BLaER1 treated with 17β-estradiol and CSF1 and Interleukin-3, amounts not matched to agents 10 nM and 100 nM (cell line): ENCODE data around the gene NIN.

Source experiments
- H3K27ac ChIP-seq, 11 experiments: shearing (Covaris generic); formaldehyde crosslinking; 2 replicates each; pipeline ENCODE4 v1.8.1; 2022
- H3K27me3 ChIP-seq, 11 experiments: shearing (Covaris generic); formaldehyde crosslinking; 2 replicates each; pipeline ENCODE4 v1.8.1; 2022
- H3K36me3 ChIP-seq, 11 experiments: shearing (Covaris generic); formaldehyde crosslinking; 2 replicates each; pipeline ENCODE4 v1.8.1; 2022
- H3K4me1 ChIP-seq, 10 experiments: shearing (Covaris generic); formaldehyde crosslinking; 2 replicates each; pipeline ENCODE4 v1.8.1; 2022
- H3K4me2 ChIP-seq, 11 experiments: shearing (Covaris generic); formaldehyde crosslinking; 2 replicates each; pipeline ENCODE4 v1.8.1; 2022
- H3K4me3 ChIP-seq, 10 experiments: shearing (Covaris generic); formaldehyde crosslinking; 2 replicates each; pipeline ENCODE4 v1.8.1; 2022
- H3K9ac ChIP-seq, 11 experiments: shearing (Covaris generic); formaldehyde crosslinking; 2 replicates each; pipeline ENCODE4 v1.8.1; 2022
- H3K9me3 ChIP-seq, 11 experiments: shearing (Covaris generic); formaldehyde crosslinking; replicated peaks in 1 of 11; 2 replicates each; pipeline ENCODE4 v1.8.1; 2022
- H4K20me1 ChIP-seq, 11 experiments: shearing (Covaris generic); formaldehyde crosslinking; 2 replicates each; pipeline ENCODE4 v1.8.1; 2022
- Cebpa-rat ChIP-seq, 11 experiments: shearing (Covaris generic); IDR thresholded peaks; 2 replicates each; pipeline ENCODE4 v1.8.1; 2022

The NIN gene

DNA sequence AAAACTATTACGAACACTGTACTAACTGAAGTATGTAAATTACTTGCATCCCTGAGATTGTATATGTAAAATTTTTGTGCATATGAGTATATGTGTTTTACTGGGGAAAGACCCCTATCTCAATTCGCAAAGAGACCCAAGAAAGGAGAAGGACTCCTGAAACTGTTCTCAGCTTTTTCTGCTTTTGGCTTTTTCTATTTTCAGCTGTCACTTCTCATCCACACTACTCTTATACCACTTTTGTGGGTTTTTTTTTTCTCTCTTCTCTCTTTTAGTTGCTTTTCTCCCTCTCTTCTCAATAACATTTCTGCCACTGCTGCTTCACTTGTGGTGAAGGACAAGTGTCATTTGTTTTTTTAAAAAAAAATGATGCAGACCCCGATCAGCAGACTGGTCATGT, 39.8 kb downstream of the NIN start:
- Histone ChIP-seq H3K4me1 (peaks cover 72 to 100% (median 100%) of the 10 kb centered on the region in 10 experiments), H4K20me1 (peaks cover 0 to 52% (median 18%) of the 10 kb centered on the region in 11 experiments; a peak in 12 of 22 replicates), H3K27me3 (no peaks in the 10 kb centered on the region), H3K9ac (peak overlapping the region in 9 of 11 experiments; percentile 1 to 62 (median 52); a peak in 11 of 22 replicates), H3K27ac (peak overlapping the region in 10 of 11 experiments; percentile 36 to 76 (median 64); a peak in 18 of 22 replicates), H3K9me3 (no peaks in the 10 kb centered on the region), H3K4me2 (peak overlapping the region; percentile 66 to 99 (median 92)), H3K4me3 (peak overlapping the region in 1 of 10 experiments; percentile 21; a peak in 1 of 20 replicates), H3K36me3 (peaks cover 17 to 62% (median 44%) of the 10 kb centered on the region in 11 experiments; a peak in 17 of 22 replicates)
- no peak for TF ChIP-seq Cebpa-rat (IDR thresholded peaks at IDR 0.05)

- no peak for TF ChIP-seq Cebpa-rat (IDR thresholded peaks at IDR 0.05)
- H4K20me1 ChIP-seq, result peaks cover 0 to 46% (median 16%) of the 10 kb centered on the region in 11 experiments; a peak in 10 of 22 replicates
- H3K9me3 ChIP-seq, result no peaks in the 10 kb centered on the region
- H3K4me1 ChIP-seq, result peaks cover 76 to 100% (median 100%) of the 10 kb centered on the region in 10 experiments
- peak overlapping the region in 3 of 10 experiments; percentile 9 to 27 (median 21); a peak in 3 of 20 replicates for H3K4me3 ChIP-seq
- no peaks in the 10 kb centered on the region for H3K27me3 ChIP-seq
- peak overlapping the region in 9 of 11 experiments; percentile 39 to 76 (median 66); a peak in 18 of 22 replicates for H3K27ac ChIP-seq
- H3K4me2 ChIP-seq, result peak overlapping the region; percentile 63 to 99 (median 92)
- peaks cover 16 to 56% (median 38%) of the 10 kb centered on the region in 11 experiments; a peak in 17 of 22 replicates for H3K36me3 ChIP-seq
- peak overlapping the region in 6 of 11 experiments; percentile 6 to 62 (median 34); a peak in 7 of 22 replicates for H3K9ac ChIP-seq
Measured at GRCh38 chr14:50790589-50790988, 40.4 kb downstream of the NIN start.

- Histone ChIP-seq H3K4me2 (peak overlapping the region; percentile 85 to 99 (median 92); a peak in 21 of 22 replicates), H3K27ac (peak overlapping the region in 8 of 11 experiments; percentile 21 to 81 (median 76); a peak in 15 of 22 replicates), H3K4me1 (peaks cover 81 to 88% (median 86%) of the 10 kb centered on the region in 10 experiments), H3K9me3 (no peaks in the 10 kb centered on the region), H4K20me1 (peaks cover 0 to 16% (median 0%) of the 10 kb centered on the region in 11 experiments; a peak in 5 of 22 replicates), H3K36me3 (peaks cover 13 to 60% (median 46%) of the 10 kb centered on the region in 11 experiments; a peak in 20 of 22 replicates), H3K27me3 (no peaks in the 10 kb centered on the region), H3K4me3 (no peak overlapping the region), H3K9ac (no peak overlapping the region; a peak in 1 of 22 replicates)
- TF ChIP-seq Cebpa-rat (IDR thresholded peaks at IDR 0.05), result peak in 4 of 11 experiments; percentile 53 to 59 (median 55); a peak in 5 of 22 replicates
Measured at GRCh38 chr14:50786751-50787464, 44.1 kb downstream of the NIN start.

GRCh38 chr14:50785457-50786063, 45.4 kb downstream of the NIN start:
- Histone ChIP-seq H3K27me3 (no peaks in the 10 kb centered on the region), H3K4me2 (peak overlapping the region; percentile 85 to 99 (median 92)), H4K20me1 (peaks cover 0 to 13% (median 0%) of the 10 kb centered on the region in 11 experiments; a peak in 5 of 22 replicates), H3K4me3 (peak overlapping the region; percentile 23 to 56 (median 38); a peak in 17 of 20 replicates), H3K27ac (peak overlapping the region; percentile 56 to 81 (median 76); a peak in 21 of 22 replicates), H3K9ac (peak overlapping the region; percentile 49 to 67 (median 64)), H3K9me3 (no peaks in the 10 kb centered on the region), H3K4me1 (peaks cover 68 to 75% (median 73%) of the 10 kb centered on the region in 10 experiments), H3K36me3 (peaks cover 13 to 67% (median 53%) of the 10 kb centered on the region in 11 experiments)
- TF ChIP-seq Cebpa-rat (IDR thresholded peaks at IDR 0.05), result no peak

DNA sequence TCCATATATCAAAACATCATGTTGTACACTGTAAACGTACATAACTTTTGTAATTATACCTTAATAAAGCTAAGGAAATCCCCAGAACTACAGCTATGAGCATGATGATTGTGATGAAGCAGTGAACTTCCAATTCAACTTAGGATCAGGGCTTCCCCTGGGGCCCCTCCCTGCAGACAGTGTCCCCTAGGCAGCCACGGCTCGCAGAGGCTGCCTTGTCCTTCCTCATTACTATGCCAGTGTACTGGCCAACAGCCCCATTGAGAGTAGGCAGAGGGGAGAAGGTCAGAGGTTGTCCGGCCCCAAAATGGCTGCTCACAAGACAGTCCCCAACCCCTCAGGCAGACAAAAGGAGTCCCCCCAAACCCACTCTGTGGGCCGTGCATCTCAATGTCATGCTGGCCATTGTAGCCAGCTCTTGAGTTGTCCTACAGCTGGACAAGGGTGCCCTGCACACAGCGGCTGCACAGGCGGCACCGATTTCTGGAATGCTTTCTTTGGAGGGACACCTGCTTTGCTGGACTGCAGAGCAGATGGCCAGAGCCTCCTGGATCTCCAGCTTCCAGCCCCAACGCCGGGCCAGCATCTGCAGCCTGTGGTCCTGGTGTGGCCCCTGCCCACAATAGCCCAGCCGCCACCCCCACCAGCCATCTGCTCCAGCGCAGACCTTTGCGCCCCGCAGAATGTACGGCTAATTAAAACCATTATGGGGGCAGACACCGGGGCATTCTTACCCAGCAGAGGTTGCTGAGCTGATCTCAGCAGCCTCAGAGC, 46.1 kb downstream of the NIN start:
- TF ChIP-seq Cebpa-rat (IDR thresholded peaks at IDR 0.05), result no peak
- Histone ChIP-seq H3K9ac (peak overlapping the region; percentile 49 to 67 (median 64)), H3K4me3 (peak overlapping the region; percentile 23 to 56 (median 38); a peak in 17 of 20 replicates), H3K27ac (peak overlapping the region; percentile 56 to 81 (median 76); a peak in 21 of 22 replicates), H3K36me3 (peaks cover 13 to 68% (median 55%) of the 10 kb centered on the region in 11 experiments), H3K4me2 (peak overlapping the region; percentile 85 to 99 (median 92)), H3K27me3 (no peaks in the 10 kb centered on the region), H3K9me3 (no peaks in the 10 kb centered on the region), H3K4me1 (peaks cover 65 to 73% (median 69%) of the 10 kb centered on the region in 10 experiments), H4K20me1 (peaks cover 0 to 11% (median 0%) of the 10 kb centered on the region in 11 experiments; a peak in 5 of 22 replicates)

- peaks cover 0 to 10% (median 0%) of the 10 kb centered on the region in 11 experiments; a peak in 7 of 22 replicates for H4K20me1 ChIP-seq
- peaks cover 65 to 73% (median 69%) of the 10 kb centered on the region in 10 experiments for H3K4me1 ChIP-seq
- TF ChIP-seq Cebpa-rat (IDR thresholded peaks at IDR 0.05), result no peak
- H3K27me3 ChIP-seq, result no peaks in the 10 kb centered on the region
- no peak overlapping the region for H3K9ac ChIP-seq
- H3K27ac ChIP-seq, result peak overlapping the region in 6 of 11 experiments; percentile 8 to 81 (median 76); a peak in 7 of 22 replicates
- H3K36me3 ChIP-seq, result peaks cover 8 to 60% (median 47%) of the 10 kb centered on the region in 11 experiments; a peak in 21 of 22 replicates
- no peak overlapping the region for H3K4me3 ChIP-seq
- H3K9me3 ChIP-seq, result no peaks in the 10 kb centered on the region
- peak overlapping the region in 10 of 11 experiments; percentile 85 to 99 (median 92); a peak in 14 of 22 replicates for H3K4me2 ChIP-seq
Measured at GRCh38 chr14:50783563-50783962, 47.4 kb downstream of the NIN start.

DNA sequence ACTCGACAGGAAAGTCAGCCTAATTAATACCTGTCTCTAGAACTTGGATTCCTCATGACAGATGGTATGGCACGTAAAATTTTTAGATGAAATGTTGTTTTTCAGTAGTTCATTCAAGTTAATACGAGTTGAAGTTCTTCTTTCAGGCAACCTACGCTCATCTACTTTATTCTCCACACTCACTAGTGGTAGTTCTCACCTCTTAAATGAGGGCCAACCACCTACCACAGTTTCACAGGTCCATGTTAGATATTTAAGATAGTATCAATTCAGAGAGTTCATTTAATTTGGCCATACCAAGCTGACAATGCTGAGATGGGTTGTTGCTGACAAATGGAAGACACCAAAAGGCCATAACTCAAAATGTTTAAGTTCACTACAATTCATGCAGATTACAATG, 50.6 kb downstream of the NIN start:
- H3K36me3 ChIP-seq, result peaks cover 28 to 69% (median 57%) of the 10 kb centered on the region in 11 experiments

More for the DNA sequence above, 50.6 kb downstream of the NIN start:
- TF ChIP-seq Cebpa-rat (IDR thresholded peaks at IDR 0.05), result no peak
- Histone ChIP-seq H3K27me3 (no peaks in the 10 kb centered on the region), H3K9ac (no peak overlapping the region), H3K9me3 (no peaks in the 10 kb centered on the region), H3K4me2 (peak overlapping the region in 2 of 11 experiments; percentile 41 to 48; a peak in 3 of 22 replicates), H3K4me1 (peaks cover 34 to 48% (median 44%) of the 10 kb centered on the region in 10 experiments), H4K20me1 (peaks cover 0 to 14% (median 0%) of the 10 kb centered on the region in 11 experiments; a peak in 7 of 22 replicates), H3K27ac (peak overlapping the region in 1 of 11 experiments; percentile 58; a peak in 1 of 22 replicates), H3K4me3 (no peak overlapping the region)
